GM12891 (cell line): ENCODE measurements around the gene NEK2.

ENCODE experiments used
- POLR2A ChIP-seq: IDR thresholded peaks from 2 replicates; pipeline ENCODE4 v1.6.1; 2011; ENCODE audit warnings: low read depth, low read length, control low read depth
- TAF1 ChIP-seq: IDR thresholded peaks from 2 replicates; pipeline ENCODE4 v1.6.1; 2011; ENCODE audit warnings: low read depth, low read length, control low read depth

DNA sequence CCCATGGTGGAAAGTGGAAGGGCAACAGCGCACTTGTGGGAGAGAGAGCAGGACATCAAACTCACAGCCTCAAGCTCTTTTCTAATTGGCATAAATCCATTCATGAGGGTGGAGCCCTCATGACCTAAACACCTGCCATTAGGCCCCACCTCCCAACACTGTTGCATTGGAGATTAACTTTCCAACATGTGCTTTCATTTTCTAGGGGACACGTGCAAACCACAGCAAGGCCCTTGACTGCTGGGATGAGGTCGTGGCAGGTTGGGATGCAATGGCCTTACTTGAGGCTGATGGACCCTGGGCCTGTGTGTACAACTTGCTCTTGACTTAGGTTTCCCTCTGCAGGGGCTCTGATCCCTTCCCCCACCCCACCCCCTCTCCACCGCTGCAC lies 35.9 kb upstream of the NEK2 start:
- TF ChIP-seq POLR2A = no peak
- no peak for TF ChIP-seq TAF1
